ENCODE measurements around the gene PPIA.
"Not testable (repeated sequence)": the region's sequence is repeated elsewhere in the genome, so short reads cannot be mapped to it uniquely, and the experiment has no call there.

PPIA gene

DNA sequence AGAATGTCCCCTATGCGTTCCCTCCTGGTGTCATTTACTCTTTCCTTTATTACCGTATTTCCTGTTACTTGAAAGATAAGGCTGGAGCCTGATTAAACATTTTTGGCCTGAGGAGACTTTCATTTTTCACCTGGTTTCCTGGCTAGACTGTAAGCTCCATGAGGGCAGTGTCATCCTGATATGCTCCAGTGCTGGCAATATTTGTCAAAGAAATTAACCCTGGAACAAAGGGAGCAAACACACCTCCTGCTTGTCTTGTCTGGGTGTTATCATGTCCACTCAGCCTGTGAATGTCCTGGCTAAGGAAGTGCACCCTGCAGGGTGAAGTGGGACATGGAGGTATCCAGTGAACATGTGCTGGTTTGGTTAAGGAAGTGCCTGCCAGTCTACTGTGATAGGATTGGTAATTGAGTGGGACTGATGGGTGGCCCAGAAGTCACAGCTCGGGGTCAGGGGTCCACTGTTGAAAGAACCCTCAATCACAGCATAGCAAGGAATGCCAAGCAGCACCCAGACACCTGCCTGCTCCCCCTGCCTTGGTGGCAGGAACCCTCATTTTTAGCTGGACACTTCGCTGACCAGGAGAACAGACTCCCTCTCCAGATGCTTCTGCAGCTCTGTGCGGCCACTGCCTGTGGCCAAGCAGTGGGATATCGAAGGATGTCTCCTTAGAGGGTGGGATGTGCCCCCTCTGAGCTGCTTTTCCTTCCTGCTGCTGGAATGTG lies 20.9 kb upstream of the PPIA start:
- intact Hi-C loops (cut with DNase I) = no loop called here
- no peak for DNase-seq

GRCh38 chr7:44776211-44776610 lies 20.3 kb upstream of the PPIA start:
- intact Hi-C loops (cut with DNase I) = no loop called here
- no peak for DNase-seq

DNA sequence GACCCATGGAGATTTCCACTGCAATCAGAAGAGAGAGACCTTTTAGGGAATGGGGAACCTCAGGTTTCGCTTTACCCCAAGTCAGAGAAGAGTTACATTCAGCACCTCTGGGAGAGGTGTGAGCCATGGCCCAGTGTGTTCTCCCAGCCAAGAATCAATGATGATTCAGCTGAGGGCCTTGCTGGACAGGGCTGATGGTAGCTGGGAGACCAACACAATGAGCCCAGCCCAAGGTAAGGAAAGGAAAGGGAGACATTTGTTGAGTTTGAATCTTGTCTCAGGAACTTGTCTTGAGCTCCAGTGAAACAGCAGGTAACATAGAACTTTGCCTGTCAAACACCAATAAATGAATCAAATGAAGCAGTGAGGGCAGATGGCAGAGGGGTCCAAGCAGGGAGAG lies 14.0 kb upstream of the PPIA start:
- no peak for DNase-seq
- intact Hi-C loops (cut with DNase I) = no loop called here

GRCh38 chr7:44783407-44783806 lies 13.1 kb upstream of the PPIA start:
- intact Hi-C loops (cut with DNase I) = no loop called here
- DNase-seq = no peak

DNA sequence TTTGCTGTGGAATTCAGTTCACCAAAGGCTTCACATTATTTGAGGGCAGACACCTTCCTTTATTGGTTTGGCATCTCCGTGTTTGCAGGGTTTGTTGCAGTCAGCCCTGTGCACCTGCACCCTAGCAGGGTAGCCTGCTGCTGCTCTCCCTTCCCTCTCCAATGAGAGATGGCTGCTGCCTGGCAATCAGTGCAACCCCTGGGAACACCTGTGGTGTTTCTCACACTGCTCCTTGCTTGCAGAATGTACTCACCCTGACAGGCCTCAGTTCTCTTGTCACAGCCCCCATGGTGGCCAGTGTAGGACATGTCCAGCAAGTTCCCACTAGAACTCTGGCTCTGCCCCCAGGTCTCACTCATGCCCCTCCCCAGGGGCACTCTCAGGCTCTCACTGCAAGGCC lies 12.1 kb upstream of the PPIA start:
- DNase-seq = no peak
- intact Hi-C loops (cut with DNase I) = no loop called here

GRCh38 chr7:44785218-44785617 lies 11.3 kb upstream of the PPIA start:
- DNase-seq; intact Hi-C loops (cut with DNase I): not testable (repeated sequence)

DNA sequence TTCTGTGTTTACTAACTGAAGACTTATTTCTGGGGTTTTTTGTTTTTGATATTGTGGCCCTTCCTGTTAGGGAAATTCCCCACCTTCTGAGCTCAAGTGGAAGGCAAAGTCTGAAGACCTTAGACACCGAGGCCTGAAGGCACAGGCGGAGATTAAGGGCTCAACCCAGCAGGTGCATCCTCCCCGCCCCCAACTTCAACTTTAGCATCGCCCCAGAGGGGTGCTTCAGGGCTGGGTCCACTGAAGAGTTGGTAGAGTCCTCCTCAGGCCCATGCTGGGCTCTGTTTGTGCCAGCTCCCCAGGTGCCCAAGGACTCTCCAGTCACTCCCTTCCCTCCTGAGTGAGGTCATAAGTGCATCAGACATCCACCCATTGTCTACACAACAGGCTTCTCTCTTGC lies 9.4 kb upstream of the PPIA start:
- DNase-seq = no peak
- intact Hi-C loops (cut with DNase I) = no loop called here

DNA sequence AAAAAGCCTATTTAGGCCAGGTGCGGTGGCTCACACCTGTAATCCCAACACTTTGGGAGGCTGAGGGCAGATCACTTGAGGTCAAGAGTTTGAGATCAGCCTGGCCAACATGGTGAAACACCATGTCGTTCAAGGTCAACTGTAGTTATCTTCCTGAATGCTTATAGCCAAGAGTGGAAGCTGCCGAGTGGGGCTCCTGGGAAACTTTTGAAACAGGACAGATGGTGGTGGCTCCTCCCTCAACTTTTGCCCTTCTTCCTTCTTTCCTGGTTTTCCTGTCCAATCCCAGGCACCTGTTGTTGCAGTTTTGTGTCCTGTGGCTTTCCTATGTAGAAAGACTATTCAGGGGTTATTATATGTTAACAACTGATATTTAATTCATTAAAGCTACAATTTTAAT lies 8.7 kb upstream of the PPIA start:
- no peak for DNase-seq
- intact Hi-C loops (cut with DNase I) = no loop called here

DNA sequence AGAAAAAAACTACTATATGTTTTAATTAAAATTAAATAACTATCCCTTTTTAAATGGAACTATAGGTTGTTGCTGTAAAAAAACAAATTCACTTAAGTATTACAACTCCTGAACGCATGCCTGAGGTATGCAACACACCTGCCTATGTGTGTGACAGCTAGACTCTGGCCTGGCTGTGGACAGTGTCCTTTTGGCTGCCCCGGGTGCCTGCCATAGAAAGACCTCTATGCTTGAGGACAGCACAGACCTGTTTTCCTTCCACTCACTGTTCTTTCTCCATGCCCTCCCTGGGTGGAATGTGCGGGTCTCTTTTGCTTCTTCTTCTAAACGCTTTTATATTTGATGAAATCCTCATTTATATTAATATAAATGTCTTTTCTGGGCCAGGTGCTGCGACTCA lies 6.5 kb upstream of the PPIA start:
- intact Hi-C loops (cut with DNase I) = no loop called here

DNA sequence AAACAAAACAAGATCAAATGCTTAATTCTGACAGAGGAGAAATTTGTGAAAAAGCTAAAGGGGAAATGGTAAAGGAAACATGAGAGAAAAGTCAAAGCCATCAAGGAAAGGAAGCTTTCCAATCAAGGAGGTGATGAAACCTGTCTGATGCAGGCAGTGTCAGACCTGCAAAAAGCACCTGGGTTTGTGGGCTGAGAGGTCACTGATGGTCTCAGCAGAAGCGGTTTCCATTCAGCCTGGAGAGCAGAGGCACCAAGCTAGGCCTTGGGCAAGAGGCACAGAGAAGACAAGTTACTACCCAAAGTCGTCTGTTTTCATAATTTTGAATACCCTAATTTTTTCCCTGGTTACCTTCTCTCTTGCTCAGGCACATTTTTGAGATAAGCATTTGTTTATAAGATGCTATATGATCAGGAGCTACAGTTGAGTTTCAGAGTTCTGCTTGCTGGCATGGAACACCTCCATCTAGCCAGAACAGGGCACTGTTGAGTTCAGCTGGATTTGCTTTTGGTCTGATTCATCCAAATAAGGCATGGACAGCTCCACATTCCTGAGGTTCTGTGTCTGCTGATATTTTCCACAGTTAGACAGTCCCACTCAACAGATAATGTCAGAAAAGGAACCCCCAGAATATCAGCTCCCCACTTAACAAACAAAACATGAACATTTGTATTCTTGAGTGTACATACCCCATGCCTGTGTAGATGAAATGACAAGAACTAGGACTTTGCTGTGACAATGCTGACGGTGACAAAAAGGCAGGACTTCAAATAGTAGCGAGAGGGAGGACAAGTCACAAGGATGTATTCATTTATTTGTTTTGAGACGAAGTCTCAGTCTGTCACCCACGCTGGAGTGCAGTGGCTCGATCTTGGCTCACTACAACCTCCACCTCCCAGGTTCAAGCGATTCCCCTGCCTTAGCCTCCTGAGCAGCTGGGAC lies 4.9 kb upstream of the PPIA start:
- intact Hi-C loops (cut with DNase I) = no loop called here
- DNase-seq = no peak

More for the DNA sequence above, 6.5 kb upstream of the PPIA start:
- DNase-seq = no peak

DNA sequence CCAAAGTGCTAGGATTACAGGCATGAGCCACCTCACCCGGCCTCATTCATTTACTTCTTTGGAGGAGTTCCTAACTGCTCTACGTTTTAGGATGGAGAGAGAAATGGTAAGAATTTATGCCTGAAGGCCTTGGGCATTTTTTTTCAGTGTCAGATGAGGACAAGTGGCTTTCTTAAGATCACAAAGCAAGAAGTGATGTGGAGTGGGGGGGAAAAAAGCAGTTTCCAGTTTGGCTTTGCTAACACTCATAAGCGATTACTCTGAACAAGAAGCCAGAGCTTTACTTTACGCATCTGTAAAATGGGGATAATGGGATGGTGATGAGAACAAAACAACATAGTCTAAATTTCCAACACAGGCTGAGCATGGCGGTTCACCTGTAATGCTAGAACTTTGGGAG lies 2.6 kb upstream of the PPIA start:
- intact Hi-C loops (cut with DNase I) = no loop called here
- DNase-seq = no peak

- intact Hi-C loops (cut with DNase I) = no loop called here
- no peak for DNase-seq
Observed at GRCh38 chr7:44794331-44794730, 2.1 kb upstream of the PPIA start.

- intact Hi-C loops (cut with DNase I) = loop anchor here (2.0 kb wide), 3 partner anchors 47 to 213 kb away; partner anchors contain the start of genes H2AZ2, TMED4 and ZMIZ2
Observed at GRCh38 chr7:44796034-44796503, 412 bp upstream of the PPIA start.

GRCh38 chr7:44797329-44798258 lies 1.1 kb downstream of the PPIA start:
- intact Hi-C loops (cut with DNase I) = loop anchor here (2.0 kb wide), 3 partner anchors 49 to 215 kb away; partner anchors contain the start of genes H2AZ2, TMED4 and ZMIZ2
- peak; percentile 73 to 95 (median 90) for DNase-seq

More at GRCh38 chr7:44796034-44796503, 412 bp upstream of the PPIA start:
- DNase-seq = peak in 4 of 42 donors; percentile 18 to 35 (median 32)

- intact Hi-C loops (cut with DNase I) = no loop called here
- DNase-seq = no peak
Observed at GRCh38 chr7:44798649-44799305, 2.3 kb downstream of the PPIA start.

DNA sequence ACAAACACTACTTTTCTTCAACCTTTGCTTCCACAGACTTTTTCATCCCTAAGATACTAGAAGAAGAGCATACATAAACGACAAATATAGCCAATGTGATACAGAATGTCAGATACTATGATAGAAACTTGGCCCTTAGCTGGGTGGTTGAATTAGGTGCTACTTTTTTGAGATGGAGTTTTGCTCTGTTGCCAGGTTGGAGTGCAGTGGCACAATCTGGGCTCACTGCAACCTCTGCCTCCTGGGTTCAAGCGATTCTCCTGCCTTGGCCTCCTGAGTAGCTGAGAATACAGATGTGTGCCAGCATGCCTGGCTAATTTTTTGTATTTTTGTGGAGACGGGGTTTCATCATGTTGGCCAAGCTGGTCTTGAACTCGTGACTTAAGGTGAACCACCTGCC lies 3.5 kb downstream of the PPIA start:
- no peak for DNase-seq
- intact Hi-C loops (cut with DNase I) = no loop called here

- no peak for DNase-seq
- intact Hi-C loops (cut with DNase I) = no loop called here
Observed at GRCh38 chr7:44801890-44802289, 5.4 kb downstream of the PPIA start.

DNA sequence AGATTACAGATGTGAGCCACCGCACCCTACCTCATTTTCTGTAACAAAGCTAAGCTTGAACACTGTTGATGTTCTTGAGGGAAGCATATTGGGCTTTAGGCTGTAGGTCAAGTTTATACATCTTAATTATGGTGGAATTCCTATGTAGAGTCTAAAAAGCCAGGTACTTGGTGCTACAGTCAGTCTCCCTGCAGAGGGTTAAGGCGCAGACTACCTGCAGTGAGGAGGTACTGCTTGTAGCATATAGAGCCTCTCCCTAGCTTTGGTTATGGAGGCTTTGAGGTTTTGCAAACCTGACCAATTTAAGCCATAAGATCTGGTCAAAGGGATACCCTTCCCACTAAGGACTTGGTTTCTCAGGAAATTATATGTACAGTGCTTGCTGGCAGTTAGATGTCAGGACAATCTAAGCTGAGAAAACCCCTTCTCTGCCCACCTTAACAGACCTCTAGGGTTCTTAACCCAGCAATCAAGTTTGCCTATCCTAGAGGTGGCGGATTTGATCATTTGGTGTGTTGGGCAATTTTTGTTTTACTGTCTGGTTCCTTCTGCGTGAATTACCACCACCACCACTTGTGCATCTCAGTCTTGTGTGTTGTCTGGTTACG lies 6.0 kb downstream of the PPIA start:
- intact Hi-C loops (cut with DNase I) = no loop called here

More for the DNA sequence above, 6.0 kb downstream of the PPIA start:
- DNase-seq = no peak
